K562 treated with DMSO at 1 percent for 4 hours (cell line): ENCODE measurements around the gene CRACR2A. TPM values are rescaled to one million over a fixed set of nuclear protein-coding genes. Genes with fewer than 3 reads are reported as not detected.

ENCODE experiments used
- total RNA-seq: library from RNA; unstranded; fragments of 300-600 nt; gene quantifications from 2 replicates; pipeline ENCODE4 v1.2.3, GENCODE V29; 2022; ENCODE audit not compliant: insufficient read depth

The CRACR2A gene
- 2.8 and 3.3 TPM in 2 replicates for total RNA-seq

DNA sequence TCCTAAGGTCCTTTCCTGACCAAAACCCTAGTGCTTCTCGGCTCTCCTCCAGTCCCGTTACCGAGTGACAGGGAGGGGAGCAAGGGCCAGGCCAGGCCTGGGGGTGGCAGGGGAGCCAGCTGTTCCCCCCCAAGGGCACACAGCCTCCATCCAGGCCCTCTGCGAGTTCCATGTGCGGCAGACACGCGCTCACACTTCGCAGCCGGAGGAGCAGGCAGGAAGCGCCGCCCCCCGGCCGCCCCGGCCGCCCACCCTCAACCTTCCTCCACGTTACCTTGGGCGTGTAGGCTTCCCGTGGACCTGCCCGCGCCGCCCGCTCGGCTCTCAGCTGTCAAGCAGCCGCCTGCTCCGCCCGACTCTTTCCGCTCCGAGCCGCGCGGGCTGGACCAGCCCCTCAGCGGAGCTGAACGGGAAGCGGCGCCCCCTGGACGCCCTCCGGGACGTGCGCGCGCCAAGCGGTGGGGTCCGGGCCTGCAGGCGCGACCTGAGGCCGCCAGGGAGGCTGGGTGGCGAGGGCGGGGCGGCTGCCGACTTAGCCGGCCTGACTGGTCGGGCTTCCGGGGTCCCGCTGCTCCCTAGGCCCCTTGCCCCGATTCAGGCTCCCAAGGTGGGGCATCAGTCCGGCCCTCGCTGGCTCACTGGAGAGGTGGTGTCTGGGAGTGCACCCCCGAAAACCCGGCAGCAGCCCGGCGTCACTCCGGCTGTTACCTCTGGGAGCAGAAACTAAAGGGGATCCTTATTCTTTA is at the start of gene CRACR2A:
Gene CRACR2A (minus strand): TSS at position 369 of the 746 bp plus-strand sequence. CDS start 56,110 bp downstream, outside the sequence.

Other genes with a start within 250 kb of the CRACR2A start
- gene PARP11, start 120.3 kb upstream of the CRACR2A start, total RNA-seq = 1.2 and 7.8 TPM in 2 replicates